HepG2 (cell line): ENCODE measurements around the gene ARHGAP5. TPM values are rescaled to one million over a fixed set of nuclear protein-coding genes. Genes with fewer than 3 reads are reported as not detected.

Experiments
- ATF2 ChIP-seq: sonication (generic); formaldehyde crosslinking; IDR thresholded peaks from 2 replicates; pipeline ENCODE4 v1.4.0; 2020; ENCODE audit warnings: missing genetic modification reagents
- ATRX ChIP-seq: sonication (generic); formaldehyde crosslinking; IDR thresholded peaks from 2 replicates; pipeline ENCODE4 v1.4.0; 2020; ENCODE audit warnings: missing genetic modification reagents, borderline replicate concordance
- FOXP4 ChIP-seq: sonication (generic); formaldehyde crosslinking; IDR thresholded peaks from 2 replicates; pipeline ENCODE4 v1.4.0; 2020; ENCODE audit warnings: missing genetic modification reagents
- GATAD2A ChIP-seq: IDR thresholded peaks from 2 replicates; pipeline ENCODE4 v1.6.1; 2016
- HES4 ChIP-seq: sonication (generic); formaldehyde crosslinking; IDR thresholded peaks from 2 replicates; pipeline ENCODE4 v1.9.0; 2021; ENCODE audit warnings: mild to moderate bottlenecking, missing genetic modification reagents, borderline replicate concordance
- MYNN ChIP-seq: sonication (generic); formaldehyde crosslinking; IDR thresholded peaks from 2 replicates; pipeline ENCODE4 v1.4.0; 2020; ENCODE audit warnings: mild to moderate bottlenecking, low read depth, missing genetic modification reagents
- NR2F6 ChIP-seq, 2 experiments: IDR thresholded peaks; 2 replicates each; pipeline ENCODE4 v1.6.1; 2016; ENCODE audit warnings: antibody characterized with exemption in 1 of 2, mild to moderate bottlenecking in 1 of 2
- ONECUT2 ChIP-seq: sonication (generic); formaldehyde crosslinking; IDR thresholded peaks from 2 replicates; pipeline ENCODE4 v1.4.0; 2020; ENCODE audit warnings: missing genetic modification reagents
- PAX8 ChIP-seq: sonication (generic); formaldehyde crosslinking; IDR thresholded peaks from 2 replicates; pipeline ENCODE4 v1.8.0; 2022; ENCODE audit warnings: mild to moderate bottlenecking, missing genetic modification reagents, borderline replicate concordance
- PHF8 ChIP-seq: sonication (generic); formaldehyde crosslinking; IDR thresholded peaks from 2 replicates; pipeline ENCODE4 v1.5.0; 2020; ENCODE audit warnings: missing genetic modification reagents
- PRDM15 ChIP-seq: sonication (generic); formaldehyde crosslinking; IDR thresholded peaks from 2 replicates; pipeline ENCODE4 v1.4.0; 2020; ENCODE audit warnings: missing genetic modification reagents
- REPIN1 ChIP-seq: sonication (generic); formaldehyde crosslinking; IDR thresholded peaks from 2 replicates; pipeline ENCODE4 v1.8.0; 2022; ENCODE audit warnings: missing genetic modification reagents, low read depth, mild to moderate bottlenecking, borderline replicate concordance
- SRY ChIP-seq: sonication (generic); formaldehyde crosslinking; IDR thresholded peaks from 2 replicates; pipeline ENCODE4 v1.8.0; 2022; ENCODE audit warnings: mild to moderate bottlenecking, missing genetic modification reagents
- TARDBP ChIP-seq: sonication (generic); formaldehyde crosslinking; IDR thresholded peaks from 2 replicates; pipeline ENCODE4 v1.8.0; 2022; ENCODE audit warnings: mild to moderate bottlenecking, missing genetic modification reagents
- ZNF251 ChIP-seq: sonication (generic); formaldehyde crosslinking; IDR thresholded peaks from 2 replicates; pipeline ENCODE4 v1.9.0; 2021; ENCODE audit warnings: mild to moderate bottlenecking, missing genetic modification reagents
- ZNF256 ChIP-seq: sonication (generic); formaldehyde crosslinking; conservative IDR thresholded peaks from 2 replicates; pipeline ENCODE4 v1.4.0; 2020; ENCODE audit warnings: missing genetic modification reagents
- ZNF317 ChIP-seq: sonication (generic); formaldehyde crosslinking; IDR thresholded peaks from 2 replicates; pipeline ENCODE4 v1.5.0; 2020; ENCODE audit warnings: mild to moderate bottlenecking, missing genetic modification reagents
- ZNF577 ChIP-seq: sonication (generic); formaldehyde crosslinking; IDR thresholded peaks from 2 replicates; pipeline ENCODE4 v1.4.0; 2020; ENCODE audit warnings: mild to moderate bottlenecking, low read depth, missing genetic modification reagents, borderline replicate concordance
- ZNF616 ChIP-seq: sonication (generic); formaldehyde crosslinking; IDR thresholded peaks from 2 replicates; pipeline ENCODE4 v1.5.0; 2020; ENCODE audit warnings: low read depth, mild to moderate bottlenecking, missing genetic modification reagents
- ZNF773 ChIP-seq: sonication (generic); formaldehyde crosslinking; IDR thresholded peaks from 2 replicates; pipeline ENCODE4 v1.4.0; 2020; ENCODE audit warnings: missing genetic modification reagents, borderline replicate concordance
- ZNF782 ChIP-seq: sonication (generic); formaldehyde crosslinking; IDR thresholded peaks from 2 replicates; pipeline ENCODE4 v1.4.0; 2020; ENCODE audit warnings: missing genetic modification reagents, mild to moderate bottlenecking, borderline replicate concordance
- ZNF883 ChIP-seq: sonication (generic); formaldehyde crosslinking; IDR thresholded peaks from 2 replicates; pipeline ENCODE4 v1.5.1; 2020; ENCODE audit warnings: mild to moderate bottlenecking, missing genetic modification reagents; ENCODE audit errors: not compliant biosample characterization
- ZSCAN31 ChIP-seq: sonication (generic); formaldehyde crosslinking; IDR thresholded peaks from 2 replicates; pipeline ENCODE4 v1.5.0; 2020; ENCODE audit warnings: low read depth, mild to moderate bottlenecking, missing genetic modification reagents
- polyA plus RNA-seq, 8 experiments: library from polyadenylated mRNA; depleted of rRNA in 3 of 8; stranded (reverse) in 7 of 8; unstranded in 1 of 8; fragments of >200 nt; fragmentation: Illumina TruSeq in 4 of 8; extraction: Trizol in 4 of 8; gene quantifications; 2 replicates each; pipeline versions ENCODE4 v1.2.1 to v1.2.3, GENCODE V29; 2011 to 2016; ENCODE audit warnings: low read depth in 4 of 8, missing spikeins in 1 of 8, mixed read lengths in 1 of 8; ENCODE audit not compliant: insufficient read depth in 1 of 8
- total RNA-seq, 5 experiments: library from RNA; depleted of rRNA; stranded (reverse); fragments of >200 nt; fragmentation: Illumina TruSeq; extraction: Trizol; gene quantifications; 2 replicates each; pipeline ENCODE4 v1.2.3, GENCODE V29; 2016; ENCODE audit warnings: low read depth in 1 of 5

ARHGAP5 gene
- total and polyA plus RNA-seq, 2 of the 13 experiments (the other 11 are each of a cell fraction or from before 2014, with no cell fraction given): 33.7 to 144 TPM

DNA sequence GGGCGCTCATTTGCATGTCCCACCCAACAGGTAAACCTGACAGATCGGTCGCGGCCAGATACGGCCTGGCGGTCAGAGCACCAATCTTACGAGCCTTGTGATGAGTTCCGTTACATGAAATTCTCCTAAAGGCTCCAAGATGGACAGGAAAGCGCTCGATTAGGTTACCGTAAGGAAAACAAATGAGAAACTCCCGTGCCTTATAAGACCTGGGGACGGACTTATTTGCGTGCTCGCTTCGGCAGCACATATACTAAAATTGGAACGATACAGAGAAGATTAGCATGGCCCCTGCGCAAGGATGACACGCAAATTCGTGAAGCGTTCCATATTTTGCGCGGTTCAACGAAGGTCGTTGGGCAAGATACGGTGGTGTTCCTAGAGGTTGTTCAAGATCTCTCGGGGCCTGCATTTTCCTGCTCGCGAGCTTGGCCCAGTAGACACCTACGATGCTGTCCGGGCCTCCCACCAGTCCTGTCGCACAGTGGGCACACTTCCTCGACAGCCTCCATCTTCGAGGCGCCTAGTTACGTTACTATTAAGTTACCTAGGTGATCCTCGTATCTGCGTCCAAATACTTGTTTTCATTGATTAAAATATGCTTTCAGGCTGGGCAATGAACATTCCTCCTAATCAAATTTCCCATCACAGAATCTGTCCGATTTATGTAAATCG lies 124.8 kb downstream of the ARHGAP5 start, which contains the start of gene RNU6-7 (continued):
- no peak for TF ChIP-seq ZNF317 (CRISPR knock-in tag)
- TF ChIP-seq PAX8: no peak; the same call in 1 of the 2 replicates
- TF ChIP-seq ZNF577: peak; percentile 59; the same call in 1 of the 2 replicates
- TF ChIP-seq FOXP4: peak; percentile 77
- no peak for TF ChIP-seq NR2F6 (IDR thresholded peaks at IDR 0.05)
- TF ChIP-seq NR2F6 (CRISPR knock-in tag; IDR thresholded peaks at IDR 0.05): no peak
- TF ChIP-seq TARDBP: peak; percentile 26; the same call in 1 of the 2 replicates
- no peak; the same call in 1 of the 2 replicates for TF ChIP-seq REPIN1 (CRISPR knock-in tag)
- TF ChIP-seq PRDM15 (CRISPR knock-in tag): no peak; the same call in 1 of the 2 replicates
- peak; percentile 68; the same call in 1 of the 2 replicates for TF ChIP-seq ZNF773 (CRISPR knock-in tag)
- peak; percentile 23; the same call in 1 of the 2 replicates for TF ChIP-seq ZNF616 (CRISPR knock-in tag)
- TF ChIP-seq GATAD2A (CRISPR knock-in tag): no peak; the same call in 1 of the 2 replicates
- no peak; the same call in 1 of the 2 replicates for TF ChIP-seq ZNF782
- TF ChIP-seq ZSCAN31 (CRISPR knock-in tag): no peak; the same call in 1 of the 2 replicates
- no peak; the same call in 1 of the 2 replicates for TF ChIP-seq ZNF251 (CRISPR knock-in tag)
- no peak for TF ChIP-seq MYNN
- peak; percentile 46; the same call in 1 of the 2 replicates for TF ChIP-seq ZNF256 (CRISPR knock-in tag)
- TF ChIP-seq PHF8 (CRISPR knock-in tag): no peak
- TF ChIP-seq SRY (CRISPR knock-in tag): no peak; the same call in none of the 2 replicates
- no peak for TF ChIP-seq HES4 (CRISPR knock-in tag)
- no peak for TF ChIP-seq ONECUT2 (CRISPR knock-in tag)
- peak; percentile 5 for TF ChIP-seq ZNF883 (CRISPR knock-in tag)
- TF ChIP-seq ATF2: no peak; the same call in 1 of the 2 replicates
- TF ChIP-seq ATRX (CRISPR knock-in tag): no peak; the same call in 1 of the 2 replicates
